Activated effector memory CD4-positive, alpha-beta T cell treated with Interleukin-2 at 50 U/mL for 16 hours (primary cell): ENCODE data around the gene RERE.

Experiments used
- DNase-seq: peaks from one replicate; pipeline ENCODE4 v3.0.0-alpha.2; 2020

RERE gene

DNA sequence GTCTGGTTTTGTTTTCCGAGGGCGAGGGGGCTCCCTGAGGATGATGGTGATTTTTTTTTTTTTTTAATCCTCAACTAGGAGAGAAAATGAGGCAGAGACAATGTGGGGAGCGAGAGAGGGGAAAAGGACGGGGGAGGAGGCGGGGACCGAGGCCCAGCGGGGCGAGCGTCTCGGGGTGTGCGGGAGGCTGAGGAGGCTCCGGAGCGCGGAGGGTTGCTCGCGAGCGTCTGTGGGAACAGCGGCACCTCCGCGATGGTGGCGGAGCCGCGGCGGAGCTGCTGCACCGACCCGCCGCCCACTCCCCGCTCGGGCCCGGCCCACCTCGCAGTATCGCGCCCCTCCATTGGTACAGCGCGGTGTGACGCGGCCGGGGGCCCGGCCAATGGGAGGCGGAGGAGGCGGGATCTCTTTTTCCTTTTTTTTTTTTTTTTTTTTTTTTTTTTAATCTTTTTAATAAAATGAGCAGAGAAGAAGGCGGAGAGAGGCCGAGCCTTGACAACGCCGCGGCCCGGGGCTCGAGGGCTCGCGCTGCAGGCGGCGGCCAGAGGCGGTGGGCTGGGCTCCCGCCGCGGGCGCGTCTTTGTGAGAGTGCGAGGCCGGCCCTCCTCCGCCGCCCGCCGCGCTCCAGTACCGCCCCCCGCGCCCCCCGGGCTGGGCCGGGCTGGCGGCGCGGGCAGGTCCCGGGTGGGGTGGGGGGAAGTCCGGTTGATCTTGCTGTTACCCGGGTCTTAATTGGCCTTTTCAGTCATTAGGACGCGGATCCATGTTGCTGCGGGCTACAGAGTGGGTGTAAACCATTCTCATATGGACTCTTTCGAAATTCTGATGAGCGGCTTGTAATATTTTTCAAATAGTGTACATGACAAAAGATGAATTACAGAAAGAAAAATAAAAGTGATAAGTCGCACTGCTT, at the start of gene RERE:
RERE (minus strand) TSS at position 229 of the 913 bp plus-strand sequence.
- DNase-seq: peak; percentile 94

DNA sequence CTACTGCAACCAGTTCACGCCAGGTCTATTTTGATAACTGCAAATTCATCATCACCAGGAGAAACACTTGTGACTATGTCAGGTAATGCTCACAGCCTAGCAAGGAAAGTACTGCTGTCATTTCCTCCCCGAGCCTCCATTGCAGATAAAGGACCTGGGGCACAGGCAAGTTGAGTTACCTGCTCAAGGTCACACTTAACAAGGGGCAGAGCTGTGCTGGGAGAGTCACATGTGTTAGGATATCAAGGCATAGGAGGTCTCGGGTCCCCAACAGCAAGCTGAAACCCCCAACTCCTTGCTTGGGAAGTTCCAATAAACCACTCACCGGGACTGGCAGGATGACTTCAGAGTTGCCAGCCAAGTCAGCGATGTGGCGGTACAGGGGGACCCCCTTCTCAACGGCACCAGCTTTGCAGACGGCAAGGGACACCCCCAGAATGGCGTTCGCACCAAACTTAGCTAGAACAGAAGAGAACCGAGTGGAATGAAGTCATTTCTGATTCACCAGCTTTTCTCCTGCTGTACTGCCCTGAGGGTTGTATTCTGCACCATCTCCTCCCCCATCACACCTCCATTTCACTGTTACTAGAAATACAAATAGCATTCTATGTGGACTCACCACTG, 49.5 kb upstream of the RERE start:
- no peak for DNase-seq

DNA sequence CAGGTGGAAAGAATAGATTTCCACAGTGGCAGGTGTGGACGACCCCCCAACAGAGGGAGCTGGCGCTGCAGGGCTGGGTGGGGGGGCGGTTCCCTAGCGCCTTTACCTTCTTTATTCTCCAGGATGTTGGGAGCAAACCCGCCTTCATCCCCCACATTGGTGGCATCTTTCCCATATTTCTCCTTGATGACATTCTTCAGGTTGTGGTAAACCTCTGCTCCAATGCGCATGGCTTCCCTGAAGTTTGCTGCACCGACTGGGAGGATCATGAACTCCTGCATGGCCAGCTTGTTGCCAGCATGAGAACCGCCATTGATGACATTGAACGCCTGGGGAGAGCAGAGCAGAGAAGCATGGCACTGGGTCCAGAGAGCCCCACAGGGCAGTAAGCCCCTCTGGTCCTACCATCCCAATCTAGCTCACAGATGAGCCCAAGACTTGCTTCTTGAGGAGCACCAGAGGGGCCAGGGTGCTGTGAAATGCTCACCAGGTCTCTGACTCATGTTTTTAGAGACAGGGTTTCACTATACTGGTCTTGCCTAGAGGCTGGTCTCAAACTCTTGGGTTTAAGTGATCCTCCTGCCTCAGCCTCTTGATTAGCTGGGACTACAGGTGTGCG, 48.8 kb upstream of the RERE start:
- DNase-seq: no peak

DNA sequence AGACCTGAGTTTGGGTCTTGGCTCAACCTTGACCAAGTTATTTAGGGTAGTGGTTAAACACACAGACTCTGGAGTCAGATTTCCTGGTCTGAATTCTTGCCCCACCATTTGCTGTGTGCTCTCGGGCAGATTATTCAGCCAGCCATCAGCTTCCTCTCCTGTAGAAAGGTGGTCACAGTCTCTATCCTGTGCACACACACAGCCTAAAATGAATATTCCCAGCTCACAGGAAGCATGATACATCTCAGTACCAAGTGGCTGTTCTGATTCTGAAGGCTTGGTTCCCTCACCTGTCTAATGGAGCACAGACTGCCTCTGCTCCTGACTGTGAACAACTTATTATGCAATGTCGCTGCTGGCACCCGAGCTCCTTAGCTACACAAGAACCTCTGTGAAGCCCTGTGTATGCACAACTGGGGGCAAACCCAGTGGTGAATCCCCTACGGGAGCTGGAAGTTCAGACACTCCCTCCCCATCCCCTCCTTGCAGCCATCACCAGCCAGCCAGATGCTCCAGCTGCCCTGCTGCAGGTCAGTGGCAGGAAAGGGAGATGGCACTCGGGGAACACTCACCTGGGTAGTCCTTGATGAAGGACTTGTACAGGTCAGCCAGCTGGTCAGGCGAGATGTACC, 47.4 kb upstream of the RERE start:
- DNase-seq: no peak

DNA sequence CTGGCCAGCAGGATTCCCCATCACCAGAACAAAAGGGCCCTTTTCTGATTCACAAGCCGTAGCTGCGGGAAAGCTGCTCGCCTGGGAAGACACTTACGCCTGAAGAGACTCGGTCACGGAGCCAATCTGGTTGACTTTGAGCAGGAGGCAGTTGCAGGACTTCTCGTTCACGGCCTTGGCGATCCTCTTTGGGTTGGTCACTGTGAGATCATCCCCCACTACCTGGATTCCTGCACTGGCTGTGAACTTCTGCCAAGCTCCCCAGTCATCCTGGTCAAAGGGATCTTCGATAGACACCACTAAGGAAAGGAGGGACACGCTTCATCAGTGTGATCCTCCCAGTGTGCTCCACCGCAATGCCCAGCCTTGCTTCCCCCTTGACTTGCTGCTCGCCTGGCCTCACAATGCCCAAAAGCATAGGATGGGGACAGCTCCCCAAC, 46.4 kb upstream of the RERE start:
- no peak for DNase-seq

DNA sequence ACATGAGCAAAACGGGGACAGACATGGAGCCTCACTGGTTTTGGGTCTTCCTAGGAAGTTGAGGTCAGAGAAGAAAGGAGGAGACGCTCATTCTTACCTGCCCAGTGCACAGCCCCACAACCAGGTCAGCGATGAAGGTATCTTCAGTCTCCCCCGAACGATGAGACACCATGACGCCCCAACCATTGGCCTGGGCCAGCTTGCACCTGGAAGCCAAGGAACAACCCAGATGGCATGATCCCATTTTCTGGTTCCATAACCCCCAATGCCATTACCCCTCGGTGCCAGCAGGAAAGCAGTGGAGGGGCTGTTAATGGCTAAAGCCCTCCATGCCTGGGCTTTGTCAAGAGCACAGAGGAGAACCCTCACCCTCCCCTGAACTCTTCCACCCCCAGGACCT, 45.7 kb upstream of the RERE start:
- no peak for DNase-seq

DNA sequence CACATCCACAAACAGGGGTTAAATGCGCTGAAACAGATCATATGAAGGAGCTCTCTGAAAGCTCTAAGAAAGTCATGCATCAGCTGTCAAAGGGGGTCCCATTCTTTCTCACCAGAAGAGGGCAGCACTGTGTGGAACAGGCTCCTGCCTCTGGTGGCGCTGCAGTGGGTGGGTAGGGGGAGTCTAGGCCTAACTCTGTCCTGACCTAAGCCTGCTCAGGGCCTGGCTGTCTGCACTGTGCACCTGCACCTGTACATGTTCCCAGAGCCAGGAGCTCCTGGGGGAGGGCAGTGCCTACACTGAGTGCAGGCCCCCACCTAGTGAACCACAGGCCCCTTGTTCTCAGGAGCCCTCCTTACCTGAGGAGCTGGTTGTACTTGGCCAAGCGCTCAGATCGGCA, 45.1 kb upstream of the RERE start:
- no peak for DNase-seq

DNA sequence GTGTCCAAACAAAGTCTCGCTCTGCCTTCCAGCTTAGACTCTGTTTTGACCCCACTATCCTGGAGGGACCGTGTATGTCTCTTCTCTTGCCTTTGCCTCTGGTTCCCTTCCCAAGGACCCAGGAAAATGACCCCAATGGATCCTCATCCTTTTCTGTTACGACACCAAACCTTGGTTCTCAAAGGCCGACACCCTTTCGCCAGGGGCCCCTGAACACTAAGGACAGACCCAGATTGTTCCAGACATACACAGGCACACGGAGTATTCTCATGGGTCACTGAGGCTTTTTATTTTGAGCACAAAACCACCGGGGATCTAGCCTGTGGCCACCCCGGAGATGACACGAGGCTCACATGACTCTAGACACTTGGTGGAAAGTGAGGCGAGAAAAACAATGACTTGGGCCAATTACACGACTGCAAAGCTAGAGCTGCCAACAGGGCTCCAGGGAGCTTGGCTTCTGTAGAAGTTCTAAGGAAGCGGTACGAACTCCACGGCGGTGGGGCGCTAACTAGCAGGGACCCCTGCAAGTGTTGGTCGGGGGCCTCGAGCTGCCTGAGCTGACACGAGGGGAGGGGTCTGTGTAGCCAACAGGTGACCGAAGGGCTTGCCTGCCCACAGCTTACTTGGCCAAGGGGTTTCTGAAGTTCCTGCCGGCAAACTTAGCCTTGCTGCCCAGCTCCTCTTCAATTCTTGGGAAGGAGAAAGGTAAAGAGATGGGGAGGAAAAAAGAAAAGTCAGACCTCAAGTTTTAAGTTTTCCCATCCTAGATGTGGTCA, 43.5 kb upstream of the RERE start:
- no peak for DNase-seq

DNA sequence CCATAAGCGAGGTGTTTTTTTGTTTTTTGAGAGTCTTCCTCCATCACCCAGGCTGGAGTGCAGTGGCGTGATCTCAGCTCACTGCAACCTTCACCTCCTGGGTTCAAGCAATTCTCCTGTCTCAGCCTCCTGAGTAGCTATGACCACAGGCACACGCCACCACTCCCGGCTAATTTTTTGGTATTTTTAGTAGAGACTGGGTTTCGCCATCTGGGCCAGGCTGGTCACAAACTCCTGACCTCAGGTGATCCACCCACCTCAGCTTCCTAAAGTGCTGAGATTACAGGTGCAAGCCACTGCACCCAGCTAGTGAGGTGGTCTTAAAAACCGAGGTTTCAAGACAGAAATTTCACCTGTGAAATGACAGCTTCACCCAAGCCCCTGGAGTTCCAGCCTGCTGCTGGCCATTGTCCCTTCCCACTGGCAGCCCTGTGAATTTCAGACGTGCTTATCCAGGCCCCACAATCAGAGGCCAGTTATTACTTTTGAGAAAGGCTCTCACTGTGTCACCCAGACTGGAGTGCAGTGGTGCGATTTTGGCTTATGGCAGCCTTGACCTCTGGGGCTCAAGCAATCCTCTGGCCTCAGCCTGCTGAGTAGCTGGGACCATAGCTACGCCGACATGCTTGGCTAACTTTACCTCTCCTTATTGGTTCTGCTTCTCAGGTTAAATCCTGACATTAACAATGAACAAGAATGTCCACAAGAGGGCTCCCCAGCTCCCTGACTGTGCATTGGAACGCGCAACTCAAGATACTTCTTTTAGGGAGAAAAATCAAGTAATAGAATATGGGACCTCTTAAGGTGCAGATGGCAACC, 41.7 kb upstream of the RERE start:
- no peak for DNase-seq

DNA sequence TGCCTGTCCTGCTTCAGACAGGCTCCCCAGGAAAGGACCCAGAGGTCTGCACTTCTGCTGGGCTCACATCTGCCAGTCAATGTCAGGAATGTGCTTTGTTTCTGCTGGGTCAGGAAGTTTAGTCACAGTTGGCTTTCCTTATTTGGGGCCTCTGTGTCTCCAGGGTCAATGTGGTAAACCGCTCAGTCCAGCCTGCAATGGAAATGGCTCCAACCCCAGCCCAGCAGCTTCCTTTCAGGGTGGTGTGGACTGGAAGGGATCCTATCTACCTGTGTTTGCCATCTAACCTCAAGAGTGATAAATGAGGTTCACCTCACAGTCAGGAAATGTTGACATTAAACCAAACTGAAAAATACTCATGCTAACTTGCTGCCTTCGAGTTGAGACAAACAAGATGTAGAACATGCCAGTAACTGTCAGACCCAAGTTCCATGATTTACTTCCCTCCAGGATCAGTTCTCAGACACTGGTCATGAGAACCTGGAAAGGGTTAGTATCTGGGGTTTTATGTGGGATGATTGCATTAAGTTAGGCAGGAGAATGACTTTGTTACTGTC, 40.8 kb upstream of the RERE start:
- DNase-seq: no peak

DNA sequence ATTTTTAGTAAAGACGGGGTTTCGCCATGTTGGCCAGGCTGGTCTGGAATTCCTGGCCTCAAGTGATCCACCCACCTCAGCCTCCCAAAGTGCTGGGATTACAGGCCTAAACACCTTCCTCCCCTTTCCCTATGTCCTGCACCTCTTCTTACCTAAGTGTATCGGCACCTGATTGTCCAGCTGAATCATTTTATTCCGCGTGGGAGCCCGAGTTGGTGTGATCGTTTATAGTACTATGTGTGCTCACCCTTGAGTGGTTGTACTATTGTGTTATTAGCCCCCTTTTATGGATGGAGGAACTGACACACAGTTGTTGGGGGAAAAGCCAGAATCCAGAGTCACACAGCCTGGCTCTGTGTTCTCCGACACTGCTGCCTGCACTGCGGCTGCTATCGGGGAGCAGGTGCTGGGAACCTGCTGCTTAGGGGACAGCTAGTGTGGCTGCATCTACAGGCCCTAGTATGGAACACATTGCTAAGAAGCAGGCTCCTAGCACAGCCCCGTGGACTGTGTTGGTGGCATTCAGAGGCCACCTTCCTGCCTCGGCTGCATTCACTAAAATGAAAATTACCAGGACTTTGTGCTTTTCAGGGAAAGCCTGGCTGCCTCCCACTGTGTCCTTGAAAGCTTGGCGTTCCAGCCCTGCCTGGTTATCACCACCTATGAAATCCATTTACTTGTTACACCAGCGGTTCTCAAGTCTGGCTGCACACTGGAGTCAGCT, 39.4 kb upstream of the RERE start:
- no peak for DNase-seq

DNA sequence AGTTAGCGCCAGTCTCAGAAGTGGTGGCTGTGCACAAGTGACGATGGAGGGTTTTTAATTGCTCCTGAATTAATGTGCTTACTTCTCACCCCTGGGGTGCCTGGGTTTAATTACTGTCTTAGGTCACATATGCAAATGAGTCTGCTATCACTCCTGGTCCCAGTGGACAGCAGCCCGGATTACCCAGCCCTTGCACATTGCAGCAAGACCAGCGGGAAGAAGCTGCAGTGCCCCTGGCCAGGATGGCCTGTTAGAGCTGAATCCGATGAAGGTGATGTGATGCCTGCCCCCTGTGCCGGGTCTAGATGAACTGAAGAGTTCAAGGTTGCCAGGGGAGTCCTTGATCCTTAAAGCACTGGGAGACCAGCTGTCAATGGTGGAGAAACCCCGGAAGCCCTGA, 36.8 kb upstream of the RERE start:
- DNase-seq: no peak

DNA sequence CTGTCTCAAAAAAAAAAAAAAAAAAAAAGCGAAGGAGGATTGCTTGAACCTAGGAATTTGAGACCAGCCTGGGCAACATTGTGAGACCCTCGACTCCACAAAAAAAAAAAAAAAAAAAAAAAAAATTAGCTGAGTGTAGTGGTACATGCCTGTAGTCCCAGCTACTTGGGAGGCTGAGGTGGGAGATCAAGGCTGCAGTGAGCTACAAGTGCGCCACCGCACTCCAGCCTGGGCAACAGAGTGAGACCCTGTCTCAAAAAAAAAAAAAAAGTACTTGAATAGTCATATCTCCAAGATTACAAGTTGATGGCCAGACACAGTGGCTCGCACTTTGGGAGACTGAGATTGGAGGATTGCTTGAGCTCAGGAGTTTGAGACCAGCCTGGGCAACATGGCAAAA, 33.6 kb upstream of the RERE start:
- DNase-seq: no peak

DNA sequence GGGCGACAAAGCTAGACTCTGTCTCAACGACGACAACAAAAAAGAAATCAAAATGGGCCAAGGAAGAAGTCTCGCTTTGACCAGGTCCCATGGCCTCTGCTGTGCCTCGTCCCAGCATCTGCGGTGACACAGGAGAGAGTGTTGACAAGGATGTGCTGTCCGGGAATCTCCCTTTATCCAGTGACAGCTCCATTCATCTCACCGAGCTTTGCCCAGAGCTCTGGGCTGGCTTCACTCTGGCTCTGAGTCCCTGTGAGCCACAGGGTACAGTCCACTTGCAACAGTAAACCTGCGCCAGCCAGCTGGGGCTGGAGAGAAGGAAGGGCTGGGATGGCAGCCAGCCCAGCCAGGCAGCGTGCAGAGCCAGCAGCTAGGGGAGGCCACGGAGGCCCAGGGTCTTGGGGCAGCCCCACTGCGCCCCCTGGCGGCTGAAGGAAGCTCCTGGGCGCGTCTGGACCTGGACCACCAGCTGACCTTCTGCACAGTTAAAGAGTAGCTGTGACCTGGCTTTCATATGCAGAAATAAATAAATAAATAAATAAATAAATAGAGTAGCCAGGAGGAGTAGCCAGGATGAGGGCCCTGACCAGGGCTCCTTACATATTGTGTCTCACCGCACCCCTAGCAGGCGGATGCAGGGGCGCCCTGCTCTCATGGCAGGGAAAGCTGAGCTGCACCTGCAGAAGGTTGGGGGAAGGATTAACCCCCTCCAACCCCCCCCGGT, 31.4 kb upstream of the RERE start:
- peak; percentile 45 for DNase-seq

DNA sequence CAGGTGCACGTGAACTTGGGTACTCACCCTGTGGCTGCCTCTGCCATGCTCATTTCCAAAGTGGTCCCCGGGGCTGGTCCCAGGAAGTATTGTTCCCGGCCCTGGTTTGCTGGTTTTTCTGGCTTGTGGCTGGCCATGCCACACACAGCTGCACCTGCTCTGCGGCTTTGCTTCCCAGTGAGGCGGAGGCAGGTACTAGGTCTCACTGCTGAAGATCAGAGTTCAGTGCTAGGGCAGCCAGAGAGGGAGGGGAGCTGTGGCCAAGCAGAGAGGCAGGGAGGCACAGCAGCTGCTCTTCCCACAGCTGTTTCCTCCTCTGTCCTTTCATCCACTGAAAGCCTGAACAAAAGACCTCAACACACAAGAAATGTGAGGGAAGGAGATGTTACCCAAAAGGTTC, 30.6 kb upstream of the RERE start:
- DNase-seq: no peak

DNA sequence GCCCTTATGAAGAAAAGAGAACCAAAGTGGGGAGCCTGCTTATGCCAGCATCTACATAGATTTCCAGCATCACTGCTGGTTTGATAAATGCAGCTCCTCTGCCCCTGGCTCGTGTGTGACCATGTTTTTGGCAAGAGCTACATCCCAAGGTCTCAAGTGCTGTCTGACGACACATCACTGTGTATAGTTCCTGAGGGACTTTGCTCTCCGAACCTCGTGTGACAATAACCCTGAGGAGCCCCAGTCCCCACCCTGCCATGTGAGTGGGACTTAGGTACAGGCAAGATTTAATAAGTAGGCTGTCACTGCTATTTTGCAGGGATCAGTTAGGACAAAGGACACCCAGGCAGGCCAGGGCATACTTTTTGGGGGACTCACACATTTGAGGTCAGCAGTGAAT, 28.8 kb upstream of the RERE start:
- no peak for DNase-seq

DNA sequence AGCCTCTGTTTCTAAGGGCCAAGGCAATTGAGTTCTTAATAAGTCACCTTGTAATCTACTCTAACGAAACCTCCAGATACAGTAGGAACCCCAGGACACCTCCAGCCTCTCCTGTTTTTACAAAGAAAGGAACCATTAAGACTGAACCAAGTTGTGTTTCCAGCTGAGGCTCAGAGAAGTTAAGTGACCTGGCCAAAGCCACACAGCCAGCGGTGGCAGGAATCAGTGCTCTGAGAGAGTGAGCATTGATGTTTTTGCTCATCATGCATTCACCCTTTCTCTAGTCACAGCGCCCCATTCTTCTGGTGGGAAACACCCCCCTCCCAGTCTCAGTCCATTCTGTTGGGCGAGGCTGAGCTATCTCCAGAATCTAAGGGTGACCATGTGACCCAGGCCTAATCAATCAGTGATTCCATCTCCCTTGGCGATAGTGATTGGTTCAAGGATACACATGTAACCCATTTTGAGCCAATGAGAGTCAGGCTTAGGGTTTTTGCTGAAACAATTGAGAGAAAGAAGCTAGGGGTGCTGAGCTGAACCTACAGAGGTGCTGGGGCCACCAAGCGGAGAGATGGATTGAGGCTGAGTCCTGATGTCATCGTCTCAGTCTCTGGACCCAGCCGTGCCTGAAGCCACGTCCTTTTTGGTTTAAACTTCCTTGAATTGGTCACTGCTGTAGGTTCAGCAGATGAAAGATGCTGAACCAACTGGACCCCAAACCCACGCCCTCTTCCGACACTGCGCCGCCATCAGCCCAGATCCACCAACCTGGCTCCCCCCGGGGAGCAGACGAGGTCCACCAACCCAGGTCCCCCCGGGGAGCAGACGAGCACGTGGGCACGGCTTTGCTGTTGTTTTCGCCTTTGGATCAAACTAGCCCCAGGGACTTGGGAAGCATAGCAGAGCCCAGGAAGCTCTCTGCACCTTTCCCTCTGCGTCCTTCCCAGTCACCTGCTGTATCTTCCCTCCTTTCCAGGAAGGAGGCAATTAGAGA, 28.0 kb upstream of the RERE start:
- DNase-seq: no peak

DNA sequence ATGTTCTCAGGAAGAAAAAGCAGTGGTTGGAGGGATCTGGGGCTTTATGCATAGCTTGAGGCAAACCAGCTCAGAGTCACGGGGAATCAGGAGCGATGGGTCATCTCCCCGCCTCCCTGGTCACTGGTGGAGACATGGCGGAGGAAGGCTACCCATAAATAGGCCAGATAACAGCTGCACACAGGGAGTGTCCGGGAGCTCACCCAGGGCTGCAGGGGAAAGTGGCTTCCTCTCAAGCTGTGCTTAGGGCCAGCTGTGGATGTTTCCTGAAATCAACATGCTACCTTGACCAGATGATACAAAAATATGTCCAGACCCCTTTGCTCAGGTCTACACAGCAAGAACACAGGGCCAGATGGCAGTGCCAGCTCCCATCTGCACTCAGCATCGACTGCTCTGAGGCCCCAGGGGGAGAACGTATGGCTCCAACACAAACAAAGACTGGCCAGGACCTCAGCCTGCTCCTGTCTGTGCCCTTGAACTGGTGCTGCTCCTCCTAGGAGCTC, 27.1 kb upstream of the RERE start:
- no peak for DNase-seq

DNA sequence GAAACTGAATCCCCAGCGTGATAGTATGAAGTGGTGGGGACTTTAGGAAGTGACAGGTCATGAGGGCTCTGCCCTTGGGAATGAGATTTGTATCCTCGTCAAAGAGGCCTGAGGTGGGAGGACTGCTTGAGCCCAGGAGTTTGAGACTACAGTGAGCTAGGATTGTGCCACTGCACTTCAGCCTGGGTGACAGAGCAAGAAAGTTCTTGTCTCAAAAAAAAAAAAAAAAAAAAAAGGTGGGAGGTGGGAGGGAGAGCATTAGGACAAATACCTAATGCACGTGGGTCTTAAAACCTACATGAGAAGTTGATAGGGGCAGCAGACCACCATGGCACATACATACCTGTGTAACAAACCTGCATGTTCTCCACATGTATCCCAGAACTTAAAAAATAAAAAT, 24.0 kb upstream of the RERE start:
- DNase-seq: no peak
